Ureter (tissue), 1 donor: Measurements from ENCODE around the gene THBS3. TPM values are rescaled to one million over a fixed set of nuclear protein-coding genes. Genes with fewer than 3 reads are reported as not detected.

Experiments
- DNase-seq: peaks from one replicate; pipeline ENCODE4 v3.0.0-alpha.2; 2020; ENCODE audit warnings: low spot score
- total RNA-seq: library from RNA; stranded (reverse); gene quantifications from one replicate; pipeline ENCODE4 v1.2.4, GENCODE V29; 2023
- donor health status: DM: yes; HTN: yes; CAD: no.

Gene THBS3
- total RNA-seq, 1 donor from 2014 or later: 54.6 TPM

- DNase-seq: no peak
These were observed 20.2 kb downstream of the THBS3 start for GRCh38 chr1:155187456-155187891.

- DNase-seq: no peak
These were observed 20.8 kb downstream of the THBS3 start for GRCh38 chr1:155186794-155187455.

- no peak for DNase-seq
These were observed 21.5 kb downstream of the THBS3 start for GRCh38 chr1:155186067-155186793.

- no peak for DNase-seq
These were observed 22.0 kb downstream of the THBS3 start for GRCh38 chr1:155185783-155186066.

GRCh38 chr1:155184835-155185782 lies 22.6 kb downstream of the THBS3 start:
- peak; percentile 84 for DNase-seq

GRCh38 chr1:155184351-155184811 lies 23.3 kb downstream of the THBS3 start:
- DNase-seq: no peak

GRCh38 chr1:155183775-155184221 lies 23.9 kb downstream of the THBS3 start:
- DNase-seq: no peak

- no peak for DNase-seq
These were observed 25.6 kb downstream of the THBS3 start for GRCh38 chr1:155182052-155182550.

GRCh38 chr1:155181371-155182051 lies 26.2 kb downstream of the THBS3 start:
- no peak for DNase-seq

- DNase-seq: peak; percentile 45
These were observed 28.3 kb downstream of the THBS3 start for GRCh38 chr1:155179112-155180031.

- DNase-seq: peak; percentile 44
These were observed 29.1 kb downstream of the THBS3 start for GRCh38 chr1:155178441-155179111.

GRCh38 chr1:155177918-155178281 lies 29.8 kb downstream of the THBS3 start:
- peak; percentile 42 for DNase-seq

- peak; percentile 77 for DNase-seq
These were observed 30.3 kb downstream of the THBS3 start for GRCh38 chr1:155177192-155177917.

GRCh38 chr1:155176544-155177071 lies 31.1 kb downstream of the THBS3 start:
- peak; percentile 91 for DNase-seq

GRCh38 chr1:155175927-155176371 lies 31.7 kb downstream of the THBS3 start:
- peak; percentile 43 for DNase-seq

- peak; percentile 46 for DNase-seq
These were observed 32.3 kb downstream of the THBS3 start for GRCh38 chr1:155175281-155175926.

GRCh38 chr1:155174324-155175280 lies 33.1 kb downstream of the THBS3 start:
- DNase-seq: peak; percentile 45
